ENCODE measurements around the gene CCDC97. TPM values are rescaled to one million over a fixed set of nuclear protein-coding genes. Genes with fewer than 3 reads are reported as not detected.

The CCDC97 gene
- total RNA-seq, 1 experiment from 2014 or later = 18.3 TPM

- DNase-seq = peak; percentile 42
- Histone ChIP-seq H3K4me3 (ENCODE audit: low read length) (peak overlapping the region; percentile 34; the same call in 1 of the 2 replicates), H3K4me2 (ENCODE audit: low read length) (peak overlapping the region; percentile 64), H3K36me3 (ENCODE audit: low read depth, low read length) (no peaks in the 10 kb centered on the region), H3K27ac (ENCODE audit: low read length) (peak overlapping the region; percentile 97), H3K9me2 (replicated peaks; ENCODE audit: low read length) (no peaks in the 10 kb centered on the region), H2AFZ (ENCODE audit: low read length) (0 out of 2 replicates have a peak overlapping the region, but pooled peaks have one; percentile 9), H3F3A (ENCODE audit: low read length, unreplicated experiment) (peaks cover 7% of the 10 kb centered on the region), H3K9ac (ENCODE audit: low read length) (peak overlapping the region; percentile 70), H3K4me1 (ENCODE audit: insufficient read depth, low read length) (peaks cover 73% of the 10 kb centered on the region), H3K27me3 (ENCODE audit: low read length) (no peaks in the 10 kb centered on the region), H3K79me2 (ENCODE audit: low read length) (peaks cover 6% of the 10 kb centered on the region), H3K9me3 (ENCODE audit: low read length) (no peaks in the 10 kb centered on the region), H4K20me1 (ENCODE audit: low read length) (no peaks in the 10 kb centered on the region)
- ChIA-PET POLR2A (ENCODE audit: unreplicated experiment) (no interaction called here), CTCF (no interaction called here)
- intact Hi-C loops (cut with micrococcal nuclease) = loop anchor here (2.0 kb wide), 1 partner anchor 25 kb away; no protein-coding TSS in a partner anchor
- TF ChIP-seq CTCF (conservative IDR thresholded peaks at IDR 0.05; ENCODE audit: low read depth, low read length) (no peak), EZH2 (IDR thresholded peaks at IDR 0.05; ENCODE audit: low read length, unreplicated experiment) (no peak), EZH2phosphoT487 (IDR thresholded peaks at IDR 0.05; ENCODE audit: borderline replicate concordance, low read length) (no peak)
- peak; percentile 1; the same call in 1 of the 2 replicates for ATAC-seq
- no TSS peak for BruUV-seq (replicated peaks)
These were observed 16.2 kb downstream of the CCDC97 start for GRCh38 chr19:41325947-41326706.

GRCh38 chr19:41327076-41327575 is 17.2 kb downstream of the CCDC97 start:
- Histone ChIP-seq H3K4me1 (ENCODE audit: insufficient read depth, low read length) (peaks cover 69% of the 10 kb centered on the region), H3F3A (ENCODE audit: low read length, unreplicated experiment) (peaks cover 7% of the 10 kb centered on the region), H2AFZ (ENCODE audit: low read length) (peak overlapping the region; percentile 40), H3K36me3 (ENCODE audit: low read depth, low read length) (no peaks in the 10 kb centered on the region), H3K9me3 (ENCODE audit: low read length) (no peaks in the 10 kb centered on the region), H3K27ac (ENCODE audit: low read length) (peak overlapping the region; percentile 97), H3K9me2 (replicated peaks; ENCODE audit: low read length) (no peaks in the 10 kb centered on the region), H3K27me3 (ENCODE audit: low read length) (no peaks in the 10 kb centered on the region), H4K20me1 (ENCODE audit: low read length) (no peaks in the 10 kb centered on the region), H3K4me3 (ENCODE audit: low read length) (peak overlapping the region; percentile 16; the same call in 1 of the 2 replicates), H3K4me2 (ENCODE audit: low read length) (peak overlapping the region; percentile 64), H3K9ac (ENCODE audit: low read length) (peak overlapping the region; percentile 57), H3K79me2 (ENCODE audit: low read length) (peaks cover 6% of the 10 kb centered on the region)
- no peak for TF ChIP-seq EZH2 (IDR thresholded peaks at IDR 0.05; ENCODE audit: low read length, unreplicated experiment)
- TF ChIP-seq CTCF (conservative IDR thresholded peaks at IDR 0.05; ENCODE audit: low read depth, low read length) = no peak
- TF ChIP-seq EZH2phosphoT487 (IDR thresholded peaks at IDR 0.05; ENCODE audit: borderline replicate concordance, low read length) = no peak
- ATAC-seq = no peak
- ChIA-PET CTCF (no interaction called here), POLR2A (ENCODE audit: unreplicated experiment) (no interaction called here)
- TSS peak; percentile 30 for BruUV-seq (replicated peaks)
- DNase-seq = no peak
- intact Hi-C loops (cut with micrococcal nuclease) = loop anchor here (2.0 kb wide), 1 partner anchor 24 kb away; no protein-coding TSS in a partner anchor

All from PC-3 (cell line).